GM23248 (cell line): ENCODE data around the gene CLDN14.

ENCODE experiments used
- EZH2 ChIP-seq: fragments of 200-600 bp; sonication (generic); IDR thresholded peaks from 2 replicates; pipeline ENCODE4 v1.6.1; 2018; ENCODE audit warnings: antibody characterized with exemption, mild to moderate bottlenecking; ENCODE audit not compliant: insufficient read depth, poor library complexity, severe bottlenecking
- EZH2phosphoT487 ChIP-seq: fragments of 200-600 bp; sonication (generic); IDR thresholded peaks from 2 replicates; pipeline ENCODE4 v1.6.1; 2018; ENCODE audit warnings: antibody characterized with exemption, moderate library complexity, mild to moderate bottlenecking, low read depth; ENCODE audit not compliant: insufficient read depth

- TF ChIP-seq EZH2 = no peak
- no peak for TF ChIP-seq EZH2phosphoT487
Observed at GRCh38 chr21:36477559-36477958, 2.4 kb downstream of the CLDN14 start.
